Body of pancreas (tissue), 4 donors: ENCODE measurements around the gene DHX38. TPM values are rescaled to one million over a fixed set of nuclear protein-coding genes. Genes with fewer than 3 reads are reported as not detected.

Source experiments
- ATAC-seq: fragments of 150-250 bp; one replicate; pipeline ENCODE4 v1.9.1; 2016
- DNase-seq, 4 donors: peaks; one replicate each; pipeline ENCODE4 v3.0.0-alpha.2; 2019
- H3K27ac ChIP-seq, 4 donors: fragments of 200-600 bp; sonication (generic); 1 replicate in 3 of 4; 2 replicates in 1 of 4; pipeline versions ENCODE4 v1.5.1 to v1.6.1; 2016 to 2019; ENCODE audit warnings: mild to moderate bottlenecking in 1 of 4, mixed read lengths in 1 of 4, moderate library complexity in 1 of 4
- H3K27me3 ChIP-seq, 2 donors: fragments of 200-600 bp; sonication (generic); one replicate each; pipeline ENCODE4 v1.6.0; 2016; ENCODE audit warnings: mild to moderate bottlenecking in 1 of 2
- H3K36me3 ChIP-seq, 2 donors: fragments of 200-600 bp; sonication (generic); replicated peaks in 1 of 2; 2 replicates each; pipeline ENCODE4 v1.5.1; 2016; ENCODE audit warnings: low read depth in 2 of 2; ENCODE audit not compliant: insufficient read depth in 1 of 2
- H3K4me1 ChIP-seq: fragments of 200-600 bp; sonication (generic); one replicate; pipeline ENCODE4 v1.6.0; 2016
- H3K4me3 ChIP-seq, 2 donors: fragments of 200-600 bp; sonication (generic); 1 replicate in 1 of 2; 2 replicates in 1 of 2; pipeline ENCODE4 v1.5.1; 2016 to 2019
- H3K9me3 ChIP-seq, 3 donors: fragments of 200-600 bp; sonication (generic); 1 replicate in 2 of 3; 2 replicates in 1 of 3; pipeline ENCODE4 v1.5.1; 2016
- CTCF ChIP-seq, 7 experiments: fragments of 450-650 bp in 4 of 7; fragments of 200-600 bp in 3 of 7; sonication (generic) in 3 of 7; IDR thresholded peaks; one replicate each; pipeline ENCODE4 v1.5.1; 2016 to 2019; ENCODE audit warnings: antibody characterized with exemption in 7 of 7
- POLR2A ChIP-seq, 3 donors: fragments of 450-650 bp; IDR thresholded peaks; one replicate each; pipeline ENCODE4 v1.6.1; 2016; ENCODE audit warnings: antibody characterized with exemption in 3 of 3, mild to moderate bottlenecking in 2 of 3
- WGBS, 2 donors: methylation state at CpG; one replicate each; pipeline ENCODE4 v1.1.5; 2017; 5-methylcytosine and 5-hydroxymethylcytosine counted together
- intact Hi-C: fragments of 100-400 bp; cut with DNase I; formaldehyde crosslinking; loops from one replicate; pipeline ENCODE4 v1.15.1; 2023
- total RNA-seq, 2 donors: library from RNA; depleted of rRNA; stranded (reverse); fragments of >200 nt; gene quantifications; one replicate each; pipeline ENCODE4 v1.1.0, GENCODE V29; 2016

DHX38 gene
- total RNA-seq, 2 donors from 2014 or later = 28.3 to 40.5 TPM

- 72 to 78% methylated on average over 7 of the region's 7 CpGs for WGBS, 2 donors
- ATAC-seq (no peak), DNase-seq (no peak)
- H3K4me1 ChIP-seq = peaks cover 14% of the 10 kb centered on the region
- intact Hi-C loops = loop anchor here (10.0 kb wide), 1 partner anchor 345 kb away; no protein-coding TSS in a partner anchor
- no peak overlapping the region for H3K4me3 ChIP-seq
- no peaks in the 10 kb centered on the region for H3K27me3 ChIP-seq
- no peaks in the 10 kb centered on the region for H3K9me3 ChIP-seq
- H3K36me3 ChIP-seq = no peaks in the 10 kb centered on the region
- TF ChIP-seq CTCF (IDR thresholded peaks at IDR 0.05) (no peak), POLR2A (IDR thresholded peaks at IDR 0.05) (no peak)
- no peak overlapping the region for H3K27ac ChIP-seq
These were observed 36.5 kb downstream of the DHX38 start for GRCh38 chr16:72129976-72130656.

GRCh38 chr16:72131036-72131435 is 37.4 kb downstream of the DHX38 start:
- DNase-seq (no peak), ATAC-seq (no peak)
- Histone ChIP-seq H3K36me3 (no peaks in the 10 kb centered on the region), H3K4me3 (no peak overlapping the region), H3K27ac (no peak overlapping the region), H3K9me3 (no peaks in the 10 kb centered on the region), H3K4me1 (peaks cover 5% of the 10 kb centered on the region), H3K27me3 (no peaks in the 10 kb centered on the region)
- intact Hi-C loops = no loop called here
- no peak for TF ChIP-seq POLR2A (IDR thresholded peaks at IDR 0.05)
- TF ChIP-seq CTCF (IDR thresholded peaks at IDR 0.05) = no peak
- 68 to 77% methylated on average over 6 of the region's 6 CpGs for WGBS, 2 donors

- Histone ChIP-seq H3K9me3 (no peaks in the 10 kb centered on the region), H3K36me3 (no peaks in the 10 kb centered on the region), H3K27ac (no peak overlapping the region), H3K4me3 (no peak overlapping the region), H3K27me3 (no peaks in the 10 kb centered on the region), H3K4me1 (no peaks in the 10 kb centered on the region)
- ATAC-seq (no peak), DNase-seq (no peak)
- intact Hi-C loops = no loop called here
- no peak for TF ChIP-seq CTCF (IDR thresholded peaks at IDR 0.05)
- no peak for TF ChIP-seq POLR2A (IDR thresholded peaks at IDR 0.05)
- 82 to 84% methylated on average over 3 of the region's 3 CpGs for WGBS, 2 donors
These were observed 39.1 kb downstream of the DHX38 start for GRCh38 chr16:72132726-72133125.

- DNase-seq (no peak), ATAC-seq (no peak)
- H3K36me3 ChIP-seq = no peaks in the 10 kb centered on the region
- H3K9me3 ChIP-seq = no peaks in the 10 kb centered on the region
- no peaks in the 10 kb centered on the region for H3K27me3 ChIP-seq
- H3K4me3 ChIP-seq = no peak overlapping the region
- TF ChIP-seq CTCF (IDR thresholded peaks at IDR 0.05) (no peak), POLR2A (IDR thresholded peaks at IDR 0.05) (no peak)
- 96 to 97% methylated on average over 2 of the region's 2 CpGs for WGBS, 2 donors
- H3K27ac ChIP-seq = no peak overlapping the region
- intact Hi-C loops = no loop called here
- H3K4me1 ChIP-seq = no peaks in the 10 kb centered on the region
These were observed 40.9 kb downstream of the DHX38 start for GRCh38 chr16:72134507-72134906.
